ENCODE data around the gene SFMBT2. TPM values are rescaled to one million over a fixed set of nuclear protein-coding genes. Genes with fewer than 3 reads are reported as not detected.

SFMBT2 gene
- total RNA-seq, 6 experiments from 2014 or later: 0.03 to 0.12 (median 0.06) TPM

GRCh38 chr10:7153750-7154149, 257.1 kb downstream of the SFMBT2 start:
- Mint-ChIP-seq H3K9me3 (peaks cover 47% of the 10 kb centered on the region), H3K27me3 (ENCODE audit: insufficient read depth) (peaks cover 2% of the 10 kb centered on the region; the same call in 1 of the 2 replicates), H3K36me3 (ENCODE audit: low read depth) (no peaks in the 10 kb centered on the region; the same call in 1 of the 2 replicates), H3K27ac (no peak overlapping the region), H3K4me1 (ENCODE audit: low read depth) (no peaks in the 10 kb centered on the region), H3K4me3 (no peak overlapping the region)
- no peak for DNase-seq
- TF ChIP-seq CTCF (IDR thresholded peaks at IDR 0.05): no peak

GRCh38 chr10:7152982-7153381, 257.9 kb downstream of the SFMBT2 start:
- TF ChIP-seq CTCF (IDR thresholded peaks at IDR 0.05): no peak
- peaks cover 48% of the 10 kb centered on the region for H3K9me3 Mint-ChIP-seq
- no peak overlapping the region for H3K27ac Mint-ChIP-seq
- H3K27me3 Mint-ChIP-seq (ENCODE audit: insufficient read depth): peaks cover 2% of the 10 kb centered on the region
- H3K4me3 Mint-ChIP-seq: no peak overlapping the region
- no peak for DNase-seq
- no peaks in the 10 kb centered on the region; the same call in 1 of the 2 replicates for H3K36me3 Mint-ChIP-seq (ENCODE audit: low read depth)
- H3K4me1 Mint-ChIP-seq (ENCODE audit: low read depth): no peaks in the 10 kb centered on the region

GRCh38 chr10:7152341-7152740, 258.5 kb downstream of the SFMBT2 start:
- no peaks in the 10 kb centered on the region for H3K4me1 Mint-ChIP-seq (ENCODE audit: low read depth)

DNA sequence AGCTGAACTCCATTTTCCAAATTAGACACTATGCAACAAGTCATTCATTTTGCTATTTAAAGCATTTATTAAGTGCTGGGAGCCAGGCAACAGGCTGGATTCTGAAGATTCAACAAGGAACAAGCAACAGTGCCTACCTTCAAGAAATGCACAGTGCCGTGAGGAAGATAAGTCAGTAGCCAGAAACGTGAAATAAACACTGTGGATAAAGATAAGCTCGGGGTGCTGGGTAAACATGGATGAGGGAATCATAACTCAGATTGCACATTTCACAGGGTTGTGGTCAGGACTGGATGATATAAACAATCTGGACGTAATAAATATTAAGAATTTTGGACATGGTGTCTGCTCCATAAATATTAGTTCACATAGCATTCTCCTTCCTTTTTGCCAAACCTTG, 259.3 kb downstream of the SFMBT2 start:
- no peaks in the 10 kb centered on the region; the same call in 1 of the 2 replicates for H3K36me3 Mint-ChIP-seq (ENCODE audit: low read depth)
- H3K27me3 Mint-ChIP-seq (ENCODE audit: insufficient read depth): peaks cover 2% of the 10 kb centered on the region
- no peak overlapping the region for H3K4me3 Mint-ChIP-seq
- H3K4me1 Mint-ChIP-seq (ENCODE audit: low read depth): no peaks in the 10 kb centered on the region
- no peak overlapping the region for H3K27ac Mint-ChIP-seq
- DNase-seq: no peak
- TF ChIP-seq CTCF (IDR thresholded peaks at IDR 0.05): no peak
- peaks cover 46% of the 10 kb centered on the region for H3K9me3 Mint-ChIP-seq

More at GRCh38 chr10:7152341-7152740, 258.5 kb downstream of the SFMBT2 start:
- peaks cover 46% of the 10 kb centered on the region for H3K9me3 Mint-ChIP-seq
- no peak for DNase-seq
- no peak overlapping the region for H3K4me3 Mint-ChIP-seq
- H3K27ac Mint-ChIP-seq: no peak overlapping the region
- no peaks in the 10 kb centered on the region; the same call in 1 of the 2 replicates for H3K36me3 Mint-ChIP-seq (ENCODE audit: low read depth)
- H3K27me3 Mint-ChIP-seq (ENCODE audit: insufficient read depth): peaks cover 2% of the 10 kb centered on the region
- TF ChIP-seq CTCF (IDR thresholded peaks at IDR 0.05): no peak

- no peak for DNase-seq
- Mint-ChIP-seq H3K4me3 (no peak overlapping the region), H3K4me1 (ENCODE audit: low read depth) (no peaks in the 10 kb centered on the region), H3K36me3 (ENCODE audit: low read depth) (no peaks in the 10 kb centered on the region; the same call in 1 of the 2 replicates), H3K9me3 (peaks cover 40% of the 10 kb centered on the region), H3K27me3 (ENCODE audit: insufficient read depth) (peaks cover 2% of the 10 kb centered on the region), H3K27ac (no peak overlapping the region)
- TF ChIP-seq CTCF (IDR thresholded peaks at IDR 0.05): no peak
Measured at GRCh38 chr10:7150349-7150748, 260.5 kb downstream of the SFMBT2 start.

DNA sequence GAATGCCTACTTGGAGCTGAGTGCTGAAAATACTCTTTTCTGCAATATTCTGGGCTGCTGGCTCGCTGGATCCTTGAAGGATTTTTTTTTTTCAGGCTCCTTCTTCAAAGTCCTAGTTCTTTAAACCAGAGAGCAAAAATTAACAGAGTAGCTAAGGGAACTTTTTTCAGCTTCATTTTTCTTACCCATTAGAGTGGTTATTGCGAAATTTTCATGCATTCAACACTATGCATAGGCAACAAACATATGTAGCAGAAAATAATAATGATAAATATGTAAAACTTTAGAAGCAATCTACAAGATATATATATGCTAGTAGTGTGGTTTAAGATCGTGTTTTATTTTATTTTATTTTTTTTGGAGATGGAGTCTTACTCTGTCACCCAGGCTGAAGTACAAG, 264.6 kb downstream of the SFMBT2 start:
- H3K27ac Mint-ChIP-seq: no peak overlapping the region
- H3K36me3 Mint-ChIP-seq (ENCODE audit: low read depth): no peaks in the 10 kb centered on the region; the same call in 1 of the 2 replicates
- no peak overlapping the region for H3K4me3 Mint-ChIP-seq
- TF ChIP-seq CTCF (IDR thresholded peaks at IDR 0.05): no peak
- H3K4me1 Mint-ChIP-seq (ENCODE audit: low read depth): no peaks in the 10 kb centered on the region
- no peaks in the 10 kb centered on the region; the same call in none of the 2 replicates for H3K27me3 Mint-ChIP-seq (ENCODE audit: insufficient read depth)
- no peak for DNase-seq
- H3K9me3 Mint-ChIP-seq: peaks cover 26% of the 10 kb centered on the region

Measured in HFFc6 (cell line).